Activated CD8-positive, alpha-beta T cell treated with anti-CD3 and anti-CD28 coated beads, Interleukin-2, amount 10 ng/mL, durations not matched to agents 7 days and 5 days (primary cell): ENCODE measurements around the gene IDS. TPM values are rescaled to one million over a fixed set of nuclear protein-coding genes. Genes with fewer than 3 reads are reported as not detected.
"Not testable (repeated sequence)": the region's sequence is repeated elsewhere in the genome, so short reads cannot be mapped to it uniquely, and the experiment has no call there.

Source experiments
- ATAC-seq: fragments of 150-1000 bp; cut with Tn5 transposase; one replicate; pipeline ENCODE4 v1.10.0; 2021; ENCODE audit warnings: moderate library complexity
- CTCF ChIA-PET: fragments of 350-600 bp; sonication (Branson Sonifier 250); formaldehyde crosslinking; loops from one replicate; lab custom pipeline; 2021; ENCODE audit warnings: antibody characterized with exemption; lab: Charles Lee
- POLR2A ChIA-PET: fragments of 350-600 bp; sonication (Branson Sonifier 250); formaldehyde crosslinking; loops from one replicate; lab custom pipeline; 2021; ENCODE audit warnings: antibody characterized with exemption; lab: Charles Lee
- DNase-seq: peaks from one replicate; pipeline ENCODE4 v3.0.0-alpha.2; 2020
- H3K27ac Mint-ChIP-seq: one replicate; pipeline ENCODE4 v1.8.0; 2021; ENCODE audit warnings: mild to moderate bottlenecking, mixed read lengths
- H3K27me3 Mint-ChIP-seq: one replicate; pipeline ENCODE4 v1.8.0; 2021; ENCODE audit warnings: low read depth, mixed read lengths
- H3K36me3 Mint-ChIP-seq: one replicate; pipeline ENCODE4 v1.8.0; 2021; ENCODE audit warnings: low read depth, mixed read lengths
- H3K4me1 Mint-ChIP-seq: one replicate; pipeline ENCODE4 v1.8.0; 2021; ENCODE audit warnings: low read depth, mixed read lengths
- H3K4me3 Mint-ChIP-seq: one replicate; pipeline ENCODE4 v1.8.0; 2021; ENCODE audit warnings: mild to moderate bottlenecking, mixed read lengths
- H3K9me3 Mint-ChIP-seq: one replicate; pipeline ENCODE4 v1.8.0; 2022; ENCODE audit warnings: mixed read lengths; ENCODE audit not compliant: insufficient read depth
- total RNA-seq, 2 experiments: library from RNA; stranded (reverse); gene quantifications; one replicate each; pipeline ENCODE4 v1.2.3, GENCODE V29; 2021

IDS gene
- total RNA-seq, 2 experiments from 2014 or later: 47.2 to 50.8 TPM

- DNase-seq: peak; percentile 93
- Mint-ChIP-seq H3K27me3 (no peaks in the 10 kb centered on the region), H3K27ac (peak within 1 kb of the TSS; percentile 97), H3K4me1 (peaks cover 10% of the 10 kb centered on the region), H3K4me3 (peak within 1 kb of the TSS; percentile 83), H3K36me3 (peaks cover 3% of the 10 kb centered on the region), H3K9me3 (no peaks in the 10 kb centered on the region)
- ChIA-PET CTCF (interaction anchor here (0.7 to 3.5 kb wide), 5 partner anchors 13 to 38 kb away, joined by 3 to 23 read pairs (median 5); no protein-coding TSS in a partner anchor), POLR2A (interaction anchor here (1.6 to 2.3 kb wide), 3 partner anchors 17 to 398 kb away, joined by 3 to 15 read pairs (median 11); partner anchors contain the start of genes EOLA2 and IDS)
- ATAC-seq: peak; percentile 70
Observed at GRCh38 chrX:149540621-149541520, 35.8 kb upstream of the IDS start, which contains the start of gene EOLA1. TSS of gene EOLA1 (plus strand) at chrX:149541012. CDS start at chrX:149545631, 4,619 bp downstream.

- no peaks in the 10 kb centered on the region for H3K9me3 Mint-ChIP-seq
- DNase-seq: peak; percentile 93
- no peaks in the 10 kb centered on the region for H3K27me3 Mint-ChIP-seq
- peak overlapping the region; percentile 97 for H3K27ac Mint-ChIP-seq
- ChIA-PET CTCF (interaction anchor here (0.7 to 3.5 kb wide), 6 partner anchors 12 to 398 kb away, joined by 3 to 23 read pairs (median 4); partner anchors contain the start of gene EOLA2), POLR2A (interaction anchor here (1.7 to 2.3 kb wide), 2 partner anchors 35 to 399 kb away, joined by 11 to 15 read pairs; partner anchors contain the start of genes EOLA2 and IDS)
- peaks cover 10% of the 10 kb centered on the region for H3K4me1 Mint-ChIP-seq
- peak overlapping the region; percentile 83 for H3K4me3 Mint-ChIP-seq
- peak; percentile 47 for ATAC-seq
- H3K36me3 Mint-ChIP-seq: peaks cover 3% of the 10 kb centered on the region
Observed at GRCh38 chrX:149540131-149540620, 35.1 kb upstream of the IDS start.

GRCh38 chrX:149539283-149540130 is 34.4 kb upstream of the IDS start:
- peak; percentile 67 for ATAC-seq
- POLR2A ChIA-PET: interaction anchor here (0.8 to 2.3 kb wide), 3 partner anchors 12 to 399 kb away, joined by 3 to 15 read pairs (median 11); partner anchors contain the start of genes EOLA2 and IDS
- peak; percentile 94 for DNase-seq
- no peaks in the 10 kb centered on the region for H3K9me3 Mint-ChIP-seq
- CTCF ChIA-PET: interaction anchor here (1.3 to 3.5 kb wide), 4 partner anchors 11 to 399 kb away, joined by 3 to 23 read pairs (median 10); partner anchors contain the start of gene EOLA2
- H3K36me3 Mint-ChIP-seq: no peaks in the 10 kb centered on the region
- H3K27me3 Mint-ChIP-seq: no peaks in the 10 kb centered on the region
- peak overlapping the region; percentile 93 for H3K27ac Mint-ChIP-seq
- peak overlapping the region; percentile 74 for H3K4me3 Mint-ChIP-seq
- peaks cover 8% of the 10 kb centered on the region for H3K4me1 Mint-ChIP-seq

GRCh38 chrX:149537474-149537873 is 32.4 kb upstream of the IDS start:
- H3K9me3 Mint-ChIP-seq, H3K4me1 Mint-ChIP-seq: not testable (repeated sequence)

GRCh38 chrX:149534926-149535602 is 30.0 kb upstream of the IDS start:
- DNase-seq, ATAC-seq, H3K27ac Mint-ChIP-seq, POLR2A ChIA-PET, H3K9me3 Mint-ChIP-seq, H3K4me1 Mint-ChIP-seq, H3K4me3 Mint-ChIP-seq, CTCF ChIA-PET, H3K36me3 Mint-ChIP-seq, H3K27me3 Mint-ChIP-seq: not testable (repeated sequence)

More at GRCh38 chrX:149537474-149537873, 32.4 kb upstream of the IDS start:
- H3K27ac Mint-ChIP-seq, H3K36me3 Mint-ChIP-seq, CTCF ChIA-PET, POLR2A ChIA-PET, H3K27me3 Mint-ChIP-seq, ATAC-seq, H3K4me3 Mint-ChIP-seq, DNase-seq: not testable (repeated sequence)

GRCh38 chrX:149533999-149534398 is 28.9 kb upstream of the IDS start:
- H3K4me1 Mint-ChIP-seq, H3K9me3 Mint-ChIP-seq, CTCF ChIA-PET, DNase-seq, H3K36me3 Mint-ChIP-seq, H3K27ac Mint-ChIP-seq, ATAC-seq, H3K27me3 Mint-ChIP-seq, POLR2A ChIA-PET, H3K4me3 Mint-ChIP-seq: not testable (repeated sequence)

- DNase-seq, POLR2A ChIA-PET, H3K9me3 Mint-ChIP-seq, H3K27ac Mint-ChIP-seq, ATAC-seq, H3K4me1 Mint-ChIP-seq, H3K36me3 Mint-ChIP-seq, CTCF ChIA-PET, H3K27me3 Mint-ChIP-seq, H3K4me3 Mint-ChIP-seq: not testable (repeated sequence)
Observed at GRCh38 chrX:149532868-149533267, 27.8 kb upstream of the IDS start.

- Mint-ChIP-seq H3K4me1 (peaks cover 6% of the 10 kb centered on the region), H3K36me3 (peaks cover 3% of the 10 kb centered on the region), H3K27me3 (no peaks in the 10 kb centered on the region), H3K9me3 (no peaks in the 10 kb centered on the region), H3K27ac (no peak overlapping the region), H3K4me3 (no peak overlapping the region)
- DNase-seq (no peak), ATAC-seq (no peak)
- POLR2A ChIA-PET: no interaction called here
- CTCF ChIA-PET: interaction anchor here (6.2 kb wide), 1 partner anchor 19 kb away, joined by 39 read pairs; no protein-coding TSS in a partner anchor
Observed at GRCh38 chrX:149531599-149531998, 26.5 kb upstream of the IDS start.

- DNase-seq (no peak), ATAC-seq (no peak)
- Mint-ChIP-seq H3K27me3 (no peaks in the 10 kb centered on the region), H3K27ac (no peak overlapping the region), H3K36me3 (peaks cover 3% of the 10 kb centered on the region), H3K9me3 (no peaks in the 10 kb centered on the region), H3K4me1 (peaks cover 22% of the 10 kb centered on the region), H3K4me3 (no peak overlapping the region)
- POLR2A ChIA-PET: no interaction called here
- CTCF ChIA-PET: interaction anchor here (0.8 to 6.2 kb wide), 4 partner anchors 12 to 23 kb away, joined by 3 to 39 read pairs (median 10); partner anchors contain the start of genes EOLA1 and IDS
Observed at GRCh38 chrX:149528381-149528780, 23.3 kb upstream of the IDS start.

- no peaks in the 10 kb centered on the region for H3K9me3 Mint-ChIP-seq
- ChIA-PET POLR2A (interaction anchor here (0.8 kb wide), 1 partner anchor 12 kb away, joined by 3 read pairs; no protein-coding TSS in a partner anchor), CTCF (interaction anchor here (1.1 to 6.2 kb wide), 3 partner anchors 12 to 23 kb away, joined by 3 to 39 read pairs (median 16); partner anchors contain the start of genes EOLA1 and IDS)
- DNase-seq (peak; percentile 47), ATAC-seq (no peak)
- peak overlapping the region; percentile 54 for H3K27ac Mint-ChIP-seq
- H3K27me3 Mint-ChIP-seq: no peaks in the 10 kb centered on the region
- H3K4me3 Mint-ChIP-seq: no peak overlapping the region
- H3K36me3 Mint-ChIP-seq: peaks cover 3% of the 10 kb centered on the region
- peaks cover 27% of the 10 kb centered on the region for H3K4me1 Mint-ChIP-seq
Observed at GRCh38 chrX:149527705-149528104, 22.6 kb upstream of the IDS start.
